Breast epithelium (tissue), 4 donors: Measurements from ENCODE around the gene DES. TPM values are rescaled to one million over a fixed set of nuclear protein-coding genes. Genes with fewer than 3 reads are reported as not detected.

Source experiments
- DNase-seq, 2 donors: peaks; one replicate each; pipeline ENCODE4 v3.0.0-alpha.2; 2019; ENCODE audit warnings: low spot score in 2 of 2
- H3K27ac ChIP-seq, 2 donors: fragments of 200-600 bp; sonication (generic) in 1 of 2; one replicate each; pipeline ENCODE4 v1.5.1; 2016 to 2019; ENCODE audit warnings: mild to moderate bottlenecking in 1 of 2
- H3K27me3 ChIP-seq, 2 donors: fragments of 200-600 bp; sonication (generic) in 1 of 2; one replicate each; pipeline versions ENCODE4 v1.5.1 to v1.6.0; 2017 to 2019; ENCODE audit warnings: control low read depth in 1 of 2, mild to moderate bottlenecking in 1 of 2
- H3K36me3 ChIP-seq: fragments of 200-600 bp; one replicate; pipeline ENCODE4 v1.5.1; 2019
- H3K4me1 ChIP-seq, 2 donors: fragments of 200-600 bp; sonication (generic); one replicate each; pipeline ENCODE4 v1.5.1; 2016 to 2019; ENCODE audit warnings: control low read depth in 1 of 2
- H3K4me3 ChIP-seq, 3 donors: fragments of 200-600 bp; sonication (generic); 1 replicate in 2 of 3; 2 replicates in 1 of 3; pipeline ENCODE4 v1.5.1; 2016 to 2019; ENCODE audit warnings: mild to moderate bottlenecking in 3 of 3, moderate library complexity in 2 of 3
- H3K9me3 ChIP-seq, 2 donors: fragments of 200-600 bp; sonication (generic) in 1 of 2; one replicate each; pipeline ENCODE4 v1.5.1; 2016 to 2019; ENCODE audit warnings: control low read depth in 1 of 2
- CTCF ChIP-seq, 3 donors: fragments of 450-650 bp; IDR thresholded peaks; one replicate each; pipeline ENCODE4 v1.5.1; 2016 to 2017; ENCODE audit warnings: antibody characterized with exemption in 3 of 3, mild to moderate bottlenecking in 3 of 3, moderate library complexity in 3 of 3
- POLR2A ChIP-seq: fragments of 450-650 bp; IDR thresholded peaks from one replicate; pipeline ENCODE4 v1.6.1; 2016; ENCODE audit warnings: antibody characterized with exemption, mild to moderate bottlenecking, moderate library complexity
- POLR2AphosphoS5 ChIP-seq, 3 donors: sonication (generic); formaldehyde crosslinking; IDR thresholded peaks; one replicate each; pipeline ENCODE4 v1.6.1; 2017; ENCODE audit warnings: antibody characterized with exemption in 3 of 3
- intact Hi-C: fragments of 100-400 bp; cut with DNase I; formaldehyde crosslinking; loops from one replicate; pipeline ENCODE4 v1.15.1; 2023; ENCODE audit warnings: low total_unique reads
- total RNA-seq, 3 donors: library from RNA; depleted of rRNA; stranded (reverse); fragments of >200 nt; gene quantifications; one replicate each; pipeline ENCODE4 v1.1.0, GENCODE V29; 2016

The DES gene
- total RNA-seq, 3 donors from 2014 or later, result 17.1 to 29.6 (median 29.5) TPM

DNA sequence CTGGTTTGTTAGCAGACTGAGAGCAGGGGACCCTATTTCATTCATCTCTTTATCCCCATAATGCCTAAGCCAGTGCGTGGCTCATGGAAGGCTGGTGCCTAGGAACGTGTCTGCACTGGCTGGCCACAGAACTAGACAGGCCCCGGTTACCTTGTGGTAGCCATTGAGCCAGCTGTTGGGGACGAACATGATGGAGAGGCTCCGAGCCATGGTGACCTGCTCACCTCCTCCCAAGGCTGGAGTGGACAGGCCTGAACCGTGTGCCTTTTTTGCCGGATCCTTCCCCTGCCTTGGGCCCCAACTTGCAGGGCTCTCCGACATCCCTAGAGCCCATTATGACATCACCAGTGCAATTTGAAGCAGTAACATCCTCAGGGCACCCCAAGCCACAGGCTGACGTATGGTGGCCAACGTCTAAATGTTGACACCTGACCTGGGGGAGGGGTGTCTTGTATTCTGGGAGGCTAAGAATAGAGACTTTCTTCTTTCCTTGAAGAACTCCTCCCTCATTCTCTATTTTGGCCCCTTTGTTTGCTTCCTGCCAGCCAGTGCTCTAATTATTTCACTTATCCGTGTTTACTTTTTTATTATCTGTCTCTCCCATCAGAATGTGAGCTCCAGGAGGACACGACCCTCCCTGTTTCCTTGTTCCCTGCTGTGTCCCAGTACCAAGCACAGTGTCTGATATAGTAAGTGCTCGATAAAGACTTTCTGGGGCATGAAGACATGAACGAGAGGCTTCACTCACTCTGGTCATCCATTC lies 18.3 kb upstream of the DES start:
- DNase-seq, result no peak
- intact Hi-C loops, result loop anchor here (10.0 kb wide), 1 partner anchor 125 kb away; no protein-coding TSS in a partner anchor
- TF ChIP-seq POLR2AphosphoS5 (IDR thresholded peaks at IDR 0.05) (no peak), CTCF (IDR thresholded peaks at IDR 0.05) (no peak), POLR2A (no peak)
- H3K9me3 ChIP-seq, result no peaks in the 10 kb centered on the region
- H3K4me1 ChIP-seq, result peaks cover 0 to 5% of the 10 kb centered on the region in 2 donors
- H3K4me3 ChIP-seq, result no peak overlapping the region
- H3K27me3 ChIP-seq, result no peaks in the 10 kb centered on the region
- peak overlapping the region; percentile 42 to 59 for H3K27ac ChIP-seq
- no peaks in the 10 kb centered on the region for H3K36me3 ChIP-seq

DNA sequence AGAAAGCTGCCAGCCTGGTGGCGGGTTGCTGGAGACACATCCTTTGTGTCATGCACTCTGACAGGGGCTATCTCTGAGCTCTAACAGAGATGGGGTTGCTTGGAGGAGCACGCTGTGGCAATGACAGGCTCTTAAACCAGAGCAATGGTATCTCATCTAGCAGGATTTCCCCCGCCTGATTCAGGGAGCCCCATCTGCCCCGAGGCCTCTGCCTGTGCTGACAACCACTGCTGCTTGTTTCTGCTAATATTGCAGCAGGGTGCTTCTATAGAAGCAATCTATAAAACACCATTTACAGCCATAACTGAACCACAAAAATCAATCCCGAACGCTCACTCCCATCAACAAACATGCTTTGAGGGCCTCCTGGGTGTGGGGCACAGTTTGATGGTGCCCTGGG lies 17.6 kb upstream of the DES start:
- TF ChIP-seq POLR2AphosphoS5 (IDR thresholded peaks at IDR 0.05) (no peak), POLR2A (no peak), CTCF (IDR thresholded peaks at IDR 0.05) (no peak)
- intact Hi-C loops, result loop anchor here (10.0 kb wide), 1 partner anchor 124 kb away; no protein-coding TSS in a partner anchor
- no peaks in the 10 kb centered on the region for H3K36me3 ChIP-seq
- no peak for DNase-seq
- no peak overlapping the region for H3K27ac ChIP-seq
- peaks cover 0 to 5% of the 10 kb centered on the region in 2 donors for H3K4me1 ChIP-seq
- no peak overlapping the region for H3K4me3 ChIP-seq
- no peaks in the 10 kb centered on the region for H3K9me3 ChIP-seq
- no peaks in the 10 kb centered on the region for H3K27me3 ChIP-seq

DNA sequence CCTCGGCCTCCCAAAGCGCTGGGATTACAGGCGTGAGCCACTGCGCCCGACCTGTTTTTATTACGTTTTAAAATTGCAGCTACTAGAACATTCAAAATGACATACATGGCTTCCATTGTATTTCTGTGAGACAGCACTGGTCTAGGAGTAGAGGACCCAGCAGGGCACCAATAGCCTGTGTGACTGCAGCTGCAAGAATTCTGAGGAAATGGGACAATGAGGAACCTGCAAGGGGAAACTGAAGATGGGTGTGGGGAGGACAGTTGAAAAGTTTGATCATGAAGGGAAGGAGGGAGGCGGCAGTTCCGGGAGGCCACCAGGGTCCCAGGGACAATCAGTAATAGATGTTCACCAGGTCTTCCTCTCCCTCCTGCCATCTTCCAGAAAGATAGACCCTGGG lies 16.6 kb upstream of the DES start:
- peaks cover 0 to 5% of the 10 kb centered on the region in 2 donors for H3K4me1 ChIP-seq
- no peaks in the 10 kb centered on the region for H3K9me3 ChIP-seq
- no peak overlapping the region for H3K27ac ChIP-seq
- H3K4me3 ChIP-seq, result no peak overlapping the region
- TF ChIP-seq POLR2AphosphoS5 (IDR thresholded peaks at IDR 0.05) (no peak), POLR2A (no peak), CTCF (IDR thresholded peaks at IDR 0.05) (no peak)
- no peaks in the 10 kb centered on the region for H3K27me3 ChIP-seq
- intact Hi-C loops, result loop anchor here (10.0 kb wide), 1 partner anchor 123 kb away; no protein-coding TSS in a partner anchor
- no peak for DNase-seq
- no peaks in the 10 kb centered on the region for H3K36me3 ChIP-seq

DNA sequence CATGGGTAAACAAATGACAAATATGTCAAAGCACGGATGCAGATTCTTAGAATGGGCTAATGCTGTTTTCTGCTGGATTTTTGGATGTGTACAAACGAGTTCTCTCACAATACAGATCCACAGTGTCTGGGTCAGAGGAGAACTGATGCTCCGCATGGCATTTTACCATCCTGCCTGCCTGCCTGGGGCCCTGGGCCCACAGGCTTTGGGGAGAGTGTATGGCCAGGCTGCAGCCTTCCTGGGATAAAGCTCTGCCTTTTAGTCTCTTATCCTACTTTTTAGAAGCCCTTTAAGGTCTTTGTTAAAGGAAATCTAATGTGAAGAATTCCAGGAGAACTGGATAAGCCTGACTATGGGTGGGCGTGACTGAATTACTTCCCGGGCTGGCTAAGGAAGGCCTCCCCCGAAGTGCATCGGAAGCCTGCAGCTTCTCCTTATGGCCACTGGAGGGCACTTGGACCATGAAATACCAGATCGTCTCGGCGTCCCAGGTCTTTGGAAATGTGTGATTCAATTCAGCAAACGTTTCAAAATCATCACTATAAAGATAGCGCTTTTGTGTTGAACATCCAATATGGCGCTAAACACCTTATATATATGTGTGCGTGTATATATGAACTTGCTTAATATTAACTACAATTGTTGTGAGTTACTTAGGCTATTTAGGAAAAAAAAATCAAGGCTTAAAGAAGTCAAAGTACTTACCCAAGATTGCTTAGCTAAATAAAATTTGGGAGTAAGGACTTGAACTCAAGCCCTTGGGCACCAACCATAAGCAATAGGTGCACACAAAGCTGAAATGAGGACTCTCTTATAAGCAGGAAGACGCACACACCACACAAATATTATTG lies 15.3 kb upstream of the DES start:
- peak in 1 of 2 donors; percentile 64 for DNase-seq
- H3K27ac ChIP-seq, result no peak overlapping the region
- H3K36me3 ChIP-seq, result no peaks in the 10 kb centered on the region
- peaks cover 0 to 5% of the 10 kb centered on the region in 2 donors for H3K4me1 ChIP-seq
- intact Hi-C loops, result loop anchor here (10.0 kb wide), 1 partner anchor 122 kb away; no protein-coding TSS in a partner anchor
- H3K4me3 ChIP-seq, result no peak overlapping the region
- H3K9me3 ChIP-seq, result no peaks in the 10 kb centered on the region
- TF ChIP-seq POLR2AphosphoS5 (IDR thresholded peaks at IDR 0.05) (peak in 1 of 3 donors; percentile 29), POLR2A (no peak), CTCF (IDR thresholded peaks at IDR 0.05) (peak; percentile 76 to 89 (median 87))
- no peaks in the 10 kb centered on the region for H3K27me3 ChIP-seq
